Hepatocyte (in vitro differentiated cells): ENCODE measurements around the gene CYB561. TPM values are rescaled to one million over a fixed set of nuclear protein-coding genes. Genes with fewer than 3 reads are reported as not detected.
A peak's percentile ranks its signal among the peaks of the same experiment; 100 is the strongest.

Source experiments
- DNase-seq: peaks from one replicate; pipeline ENCODE4 v3.0.0-alpha.2; 2016; ENCODE audit warnings: low spot score
- H2AFZ ChIP-seq: fragments of 200-600 bp; sonication (generic); 2 replicates; pipeline ENCODE4 v1.6.0; 2016; ENCODE audit warnings: antibody characterized with exemption, mild to moderate bottlenecking
- H3K27ac ChIP-seq: fragments of 200-600 bp; sonication (generic); 2 replicates; pipeline ENCODE4 v1.5.1; 2016; ENCODE audit warnings: mild to moderate bottlenecking
- H3K27me3 ChIP-seq: fragments of 200-600 bp; sonication (generic); 2 replicates; pipeline ENCODE4 v1.6.1; 2016
- H3K36me3 ChIP-seq: fragments of 200-600 bp; sonication (generic); replicated peaks from 2 replicates; pipeline ENCODE4 v1.5.1; 2016; ENCODE audit warnings: low read depth; ENCODE audit not compliant: insufficient read depth
- H3K4me1 ChIP-seq: fragments of 200-600 bp; sonication (generic); 2 replicates; pipeline ENCODE4 v1.5.1; 2016; ENCODE audit warnings: mild to moderate bottlenecking, moderate library complexity; ENCODE audit not compliant: insufficient read depth
- H3K4me2 ChIP-seq: fragments of 200-600 bp; sonication (generic); 2 replicates; pipeline ENCODE4 v1.6.0; 2016
- H3K4me3 ChIP-seq: fragments of 200-600 bp; sonication (generic); 2 replicates; pipeline ENCODE4 v1.5.1; 2016; ENCODE audit warnings: mild to moderate bottlenecking
- H3K79me2 ChIP-seq: fragments of 200-600 bp; sonication (generic); 2 replicates; pipeline ENCODE4 v1.6.0; 2017; ENCODE audit warnings: mild to moderate bottlenecking
- H3K9me2 ChIP-seq: fragments of 200-600 bp; sonication (generic); replicated peaks from 2 replicates; pipeline ENCODE4 v1.6.0; 2017; ENCODE audit warnings: mild to moderate bottlenecking; ENCODE audit not compliant: insufficient read depth
- H3K9me3 ChIP-seq: fragments of 200-600 bp; sonication (generic); 2 replicates; pipeline ENCODE4 v1.5.1; 2016; ENCODE audit warnings: low read depth, mild to moderate bottlenecking
- H4K20me1 ChIP-seq: fragments of 200-600 bp; sonication (generic); 2 replicates; pipeline ENCODE4 v1.6.0; 2016; ENCODE audit warnings: mild to moderate bottlenecking; ENCODE audit not compliant: insufficient read depth, poor library complexity, severe bottlenecking
- EZH2 ChIP-seq: fragments of 200-600 bp; sonication (generic); IDR thresholded peaks from 2 replicates; pipeline ENCODE4 v1.6.1; 2016; ENCODE audit warnings: antibody characterized with exemption, mild to moderate bottlenecking, borderline replicate concordance
- EZH2phosphoT487 ChIP-seq: fragments of 200-600 bp; sonication (generic); IDR thresholded peaks from one replicate; pipeline ENCODE4 v1.6.1; 2018; ENCODE audit warnings: antibody characterized with exemption, mild to moderate bottlenecking, low read depth, moderate library complexity; ENCODE audit not compliant: unreplicated experiment, severe bottlenecking
- WGBS: methylation state at CpG from one replicate; pipeline ENCODE4 v1.1.6; 2016; ENCODE audit warnings: low lambda C conversion rate; ENCODE audit errors: missing lambda C conversion rate; 5-methylcytosine and 5-hydroxymethylcytosine counted together
- polyA plus RNA-seq: library from polyadenylated mRNA; unstranded; fragments of >200 nt; fragmentation: Nextera tagmentation; extraction: Ambion mirVana; gene quantifications from 2 replicates; pipeline ENCODE4 v1.2.1, GENCODE V29; 2016
- total RNA-seq: library from RNA; depleted of rRNA; stranded (reverse); fragments of >200 nt; gene quantifications from 2 replicates; pipeline ENCODE4 v1.2.3, GENCODE V29; 2014
- TF ChIP-seq, protein P1 (sequence below): fragments of 200-600 bp; sonication (generic); IDR thresholded peaks from 2 replicates; pipeline ENCODE4 v1.5.1; 2016; ENCODE audit warnings: antibody characterized with exemption, mild to moderate bottlenecking; ENCODE audit not compliant: poor library complexity

CYB561 gene
- total and polyA plus RNA-seq, 2 experiments from 2014 or later = 12.9 to 20.2 TPM

DNA sequence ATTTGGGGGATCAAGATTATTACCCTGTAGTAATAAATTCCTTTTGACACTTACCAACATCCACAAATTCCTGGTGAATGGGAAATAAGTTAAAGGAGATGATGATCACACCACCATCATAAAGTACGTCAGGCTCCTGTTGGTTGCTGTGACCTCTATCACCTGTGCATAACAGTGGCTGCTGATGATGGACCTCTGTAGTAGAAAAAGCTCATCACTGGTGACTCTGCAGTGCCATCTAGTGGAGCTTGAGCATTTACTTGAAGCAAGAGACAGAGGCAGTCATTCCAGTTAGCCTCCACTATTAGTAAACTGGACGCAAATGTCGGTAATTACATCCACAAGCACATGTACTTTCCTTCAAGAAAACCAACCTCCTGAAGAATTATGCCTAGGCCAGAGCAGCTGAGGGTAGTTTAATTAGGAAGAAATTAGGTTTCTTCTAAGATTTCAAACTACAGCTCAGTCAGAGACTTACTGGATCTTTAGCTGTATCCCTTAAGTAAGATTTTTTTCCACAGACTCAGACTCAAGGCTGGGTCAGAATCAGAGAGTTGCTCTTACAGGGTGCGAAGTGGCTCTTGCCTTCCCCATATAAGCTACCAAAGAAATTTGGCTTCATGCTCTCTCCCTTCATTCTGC, 39.3 kb downstream of the CYB561 start:
- Histone ChIP-seq H3K4me1 (no peaks in the 10 kb centered on the region), H3K9me3 (no peaks in the 10 kb centered on the region), H3K36me3 (no peaks in the 10 kb centered on the region), H3K27ac (no peak overlapping the region), H3K79me2 (no peaks in the 10 kb centered on the region), H3K4me2 (no peak overlapping the region), H3K4me3 (no peak overlapping the region), H2AFZ (no peak overlapping the region), H3K27me3 (no peaks in the 10 kb centered on the region), H3K9me2 (no peaks in the 10 kb centered on the region), H4K20me1 (no peaks in the 10 kb centered on the region)
- TF ChIP-seq, protein P1, sequence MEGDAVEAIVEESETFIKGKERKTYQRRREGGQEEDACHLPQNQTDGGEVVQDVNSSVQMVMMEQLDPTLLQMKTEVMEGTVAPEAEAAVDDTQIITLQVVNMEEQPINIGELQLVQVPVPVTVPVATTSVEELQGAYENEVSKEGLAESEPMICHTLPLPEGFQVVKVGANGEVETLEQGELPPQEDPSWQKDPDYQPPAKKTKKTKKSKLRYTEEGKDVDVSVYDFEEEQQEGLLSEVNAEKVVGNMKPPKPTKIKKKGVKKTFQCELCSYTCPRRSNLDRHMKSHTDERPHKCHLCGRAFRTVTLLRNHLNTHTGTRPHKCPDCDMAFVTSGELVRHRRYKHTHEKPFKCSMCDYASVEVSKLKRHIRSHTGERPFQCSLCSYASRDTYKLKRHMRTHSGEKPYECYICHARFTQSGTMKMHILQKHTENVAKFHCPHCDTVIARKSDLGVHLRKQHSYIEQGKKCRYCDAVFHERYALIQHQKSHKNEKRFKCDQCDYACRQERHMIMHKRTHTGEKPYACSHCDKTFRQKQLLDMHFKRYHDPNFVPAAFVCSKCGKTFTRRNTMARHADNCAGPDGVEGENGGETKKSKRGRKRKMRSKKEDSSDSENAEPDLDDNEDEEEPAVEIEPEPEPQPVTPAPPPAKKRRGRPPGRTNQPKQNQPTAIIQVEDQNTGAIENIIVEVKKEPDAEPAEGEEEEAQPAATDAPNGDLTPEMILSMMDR = peak; percentile 85
- TF ChIP-seq EZH2phosphoT487 = no peak
- peak; percentile 92 for DNase-seq
- 36% methylated on average over 4 of the region's 4 CpGs for WGBS

GRCh38 chr17:63405741-63406261, 40.3 kb downstream of the CYB561 start:
- Histone ChIP-seq H3K9me2 (no peaks in the 10 kb centered on the region), H3K4me2 (no peak overlapping the region), H3K9me3 (no peaks in the 10 kb centered on the region), H3K4me1 (no peaks in the 10 kb centered on the region), H3K4me3 (no peak overlapping the region), H3K36me3 (no peaks in the 10 kb centered on the region), H2AFZ (no peak overlapping the region), H3K27me3 (no peaks in the 10 kb centered on the region), H4K20me1 (no peaks in the 10 kb centered on the region), H3K79me2 (no peaks in the 10 kb centered on the region), H3K27ac (no peak overlapping the region)
- WGBS = 88% methylated on average over 6 of the region's 6 CpGs
- DNase-seq = peak; percentile 78
- no peak for TF ChIP-seq EZH2
- no peak for TF ChIP-seq EZH2phosphoT487
- TF ChIP-seq, protein P1 = peak; percentile 63

GRCh38 chr17:63405020-63405419, 41.1 kb downstream of the CYB561 start:
- no peak overlapping the region for H2AFZ ChIP-seq
- DNase-seq = no peak
- H3K9me3 ChIP-seq = no peaks in the 10 kb centered on the region
- H3K4me2 ChIP-seq = no peak overlapping the region
- no peaks in the 10 kb centered on the region for H3K9me2 ChIP-seq
- H3K27ac ChIP-seq = no peak overlapping the region
- no peaks in the 10 kb centered on the region for H4K20me1 ChIP-seq
- no peaks in the 10 kb centered on the region for H3K36me3 ChIP-seq
- no peaks in the 10 kb centered on the region for H3K4me1 ChIP-seq
- H3K79me2 ChIP-seq = no peaks in the 10 kb centered on the region
- no peak overlapping the region for H3K4me3 ChIP-seq
- TF ChIP-seq EZH2 = no peak
- TF ChIP-seq EZH2phosphoT487 = no peak
- TF ChIP-seq, protein P1 = no peak
- H3K27me3 ChIP-seq = no peaks in the 10 kb centered on the region
- 94% methylated on average over 9 of the region's 9 CpGs for WGBS
